ENCODE results near the gene MNS1.

DNA sequence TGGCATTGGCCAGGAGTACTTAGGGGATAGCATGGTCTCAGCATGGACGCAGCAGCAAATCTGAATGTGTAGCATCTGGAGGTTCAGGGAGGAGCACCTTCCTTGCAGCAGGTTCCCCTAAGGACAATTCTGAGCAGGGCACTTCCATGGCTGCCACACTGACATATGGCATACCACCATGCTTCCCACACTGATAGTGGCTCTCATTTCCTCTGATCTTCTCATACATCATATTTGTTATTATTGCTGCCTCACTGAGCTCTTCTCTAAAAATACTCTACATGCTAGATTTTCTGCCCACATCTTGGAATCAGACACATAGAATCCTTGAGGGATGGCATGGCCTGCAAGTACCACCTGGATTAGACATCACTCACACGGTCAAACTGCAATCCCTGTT, 7.3 kb upstream of the MNS1 start:
- TF ChIP-seq EZH2 (IDR thresholded peaks at IDR 0.05) (no peak), POLR2AphosphoS5 (IDR thresholded peaks at IDR 0.05; ENCODE audit: borderline replicate concordance, low read depth, low read length) (no peak), FOXP2 (optimal IDR thresholded peaks at IDR 0.05; ENCODE audit: control extremely low read depth, extremely low read length, insufficient read depth) (no peak)
